ENCODE measurements around the gene MSX1.
"Not testable (repeated sequence)": the region's sequence is repeated elsewhere in the genome, so short reads cannot be mapped to it uniquely, and the experiment has no call there.

Gene MSX1
- 0 to 0.99 (median 0.08) reads per million in 17 experiments for total RNA-seq

DNA sequence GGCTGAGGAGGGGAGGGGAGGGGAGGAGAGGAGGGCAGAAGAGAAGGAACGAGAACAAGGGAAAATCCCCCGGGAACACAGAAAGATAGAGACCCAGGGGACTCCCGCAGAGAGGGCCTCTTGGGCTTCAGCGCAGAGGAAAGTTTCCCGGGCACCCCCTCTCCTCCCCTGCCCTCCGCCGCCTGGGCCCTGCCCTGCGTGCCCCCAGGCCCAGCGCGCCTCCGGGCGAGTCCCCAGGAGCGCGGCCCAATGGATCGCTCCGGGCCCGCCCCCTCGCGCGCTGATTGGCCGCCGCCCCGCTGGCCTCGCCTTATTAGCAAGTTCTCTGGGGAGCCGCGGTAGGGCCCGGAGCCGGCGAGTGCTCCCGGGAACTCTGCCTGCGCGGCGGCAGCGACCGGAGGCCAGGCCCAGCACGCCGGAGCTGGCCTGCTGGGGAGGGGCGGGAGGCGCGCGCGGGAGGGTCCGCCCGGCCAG, at the start of gene MSX1:
TSS of gene MSX1 (plus strand) at position 341 of the 474 bp plus-strand sequence. CDS start 235 bp downstream, outside the sequence.
- peak; percentile 51 to 83 (median 66) for DNase-seq

DNA sequence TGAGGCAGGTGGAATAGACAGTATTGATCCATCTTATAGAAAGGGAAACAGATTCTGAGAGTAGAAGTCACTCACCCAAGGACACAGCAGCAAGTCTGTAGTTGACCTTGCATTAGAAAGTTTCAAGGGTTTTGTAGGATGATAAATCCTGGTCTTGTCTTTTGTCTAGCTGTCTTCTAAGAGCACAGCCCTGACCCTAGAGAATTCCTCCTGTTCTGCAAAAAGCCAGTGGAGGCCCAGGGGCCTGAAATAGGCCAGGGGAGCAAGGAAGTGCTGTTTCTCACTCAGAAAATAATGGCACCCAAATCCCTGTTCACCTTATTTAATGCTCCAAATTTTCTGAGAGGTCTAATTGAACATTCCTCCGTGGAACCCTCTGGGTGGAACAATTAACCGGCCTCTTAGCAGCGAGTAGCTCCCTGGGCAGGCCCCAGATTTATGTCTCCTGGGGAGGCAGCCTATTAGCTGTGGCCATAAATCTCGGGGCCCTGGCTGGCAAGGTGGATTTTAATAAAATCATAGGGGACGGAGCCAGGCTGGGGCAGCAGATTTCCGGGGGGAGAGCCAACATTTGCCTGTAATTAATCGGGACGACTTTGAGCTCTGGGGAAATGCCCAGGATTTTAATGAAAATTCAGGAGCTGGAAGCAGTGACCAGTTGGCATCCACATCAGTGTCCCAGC, 49.2 kb upstream of the MSX1 start:
- DNase-seq = no peak

DNA sequence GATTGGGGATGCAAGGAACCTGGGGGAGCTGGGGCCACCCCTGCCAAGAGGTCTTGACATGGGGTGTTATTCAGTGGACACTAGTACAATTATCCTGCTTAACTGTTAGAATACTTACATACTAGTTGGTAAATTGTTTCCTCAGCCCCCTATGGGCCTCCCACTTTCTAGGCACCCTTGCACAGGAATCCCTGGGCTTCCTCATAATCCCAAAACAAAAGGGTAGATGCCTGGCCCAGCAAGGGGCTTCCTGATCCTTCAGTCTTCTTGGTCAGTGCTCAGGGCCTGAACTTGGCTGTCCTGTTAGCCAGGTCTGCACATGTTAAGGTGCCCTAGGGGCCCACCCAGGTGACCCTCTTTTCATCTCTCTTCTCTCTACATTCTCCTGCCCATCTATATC, 48.7 kb upstream of the MSX1 start:
- DNase-seq = no peak

DNA sequence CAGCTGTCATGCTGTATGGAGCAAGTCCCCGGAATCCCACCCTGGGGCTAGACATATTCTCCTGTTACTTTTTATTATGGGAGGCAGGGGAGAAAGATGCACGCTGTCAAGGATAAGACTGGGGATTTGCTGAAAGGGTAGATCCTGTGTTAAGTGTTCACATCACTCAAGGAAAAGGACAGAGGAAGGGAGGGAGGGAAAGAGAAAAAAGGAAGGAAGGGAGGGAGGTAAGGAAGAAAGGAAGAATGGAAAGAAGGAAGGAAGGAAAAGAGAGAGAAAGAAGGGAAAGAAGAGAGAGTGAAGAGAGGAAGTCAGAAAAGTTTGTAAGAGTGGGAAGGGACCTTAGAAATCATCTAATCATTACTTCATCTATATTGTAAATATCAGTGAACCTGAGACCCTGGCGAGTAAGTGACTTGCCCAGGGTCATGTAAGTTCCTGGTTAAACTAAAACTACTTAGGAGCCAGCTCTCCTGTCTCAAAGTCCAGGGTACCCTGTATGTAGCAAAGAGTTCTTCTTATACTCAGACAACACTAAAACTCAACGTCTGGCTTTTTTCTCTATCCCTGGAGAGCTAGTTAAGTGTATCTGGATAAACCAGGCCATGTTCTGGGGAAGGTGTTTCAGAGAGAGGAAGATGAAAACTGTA, 47.2 kb upstream of the MSX1 start:
- DNase-seq = no peak

DNA sequence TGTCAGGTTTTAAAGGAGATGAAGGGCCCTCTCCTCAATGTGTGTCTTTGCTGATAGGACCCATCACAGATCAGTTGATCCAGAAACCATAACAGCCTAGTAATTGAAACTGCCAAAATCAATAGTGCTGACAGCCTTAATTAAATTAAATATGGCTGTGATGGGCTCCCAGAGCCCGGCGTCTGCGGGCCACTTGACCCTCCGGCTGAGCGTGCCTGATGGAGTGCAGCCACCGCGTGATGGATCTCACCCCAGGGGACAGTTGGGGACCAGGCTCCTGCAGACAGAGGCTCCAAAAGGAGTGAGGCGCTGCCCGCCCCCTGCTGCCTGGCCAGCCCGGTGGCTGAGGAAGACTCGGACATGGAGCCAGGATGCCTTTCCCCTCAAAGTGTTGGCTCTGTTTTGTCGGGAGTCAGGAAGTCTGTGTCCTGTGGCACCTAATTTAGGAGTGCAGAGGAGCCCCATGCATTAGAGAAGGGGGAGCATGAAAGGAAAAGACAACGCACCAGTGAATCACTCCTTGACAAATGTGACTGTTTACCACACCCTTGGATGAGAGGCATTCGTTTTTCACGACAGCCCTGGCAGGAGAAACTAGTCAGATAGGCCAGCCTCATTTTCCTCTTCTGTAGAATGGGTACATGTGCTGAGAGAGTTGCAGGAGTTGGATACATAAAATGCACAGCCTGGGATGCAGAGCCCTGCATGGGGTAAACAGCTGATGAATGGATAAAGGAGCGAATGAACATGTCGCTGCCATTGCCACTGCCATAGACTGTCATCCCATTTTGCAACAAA, 40.9 kb upstream of the MSX1 start:
- no peak for DNase-seq

DNA sequence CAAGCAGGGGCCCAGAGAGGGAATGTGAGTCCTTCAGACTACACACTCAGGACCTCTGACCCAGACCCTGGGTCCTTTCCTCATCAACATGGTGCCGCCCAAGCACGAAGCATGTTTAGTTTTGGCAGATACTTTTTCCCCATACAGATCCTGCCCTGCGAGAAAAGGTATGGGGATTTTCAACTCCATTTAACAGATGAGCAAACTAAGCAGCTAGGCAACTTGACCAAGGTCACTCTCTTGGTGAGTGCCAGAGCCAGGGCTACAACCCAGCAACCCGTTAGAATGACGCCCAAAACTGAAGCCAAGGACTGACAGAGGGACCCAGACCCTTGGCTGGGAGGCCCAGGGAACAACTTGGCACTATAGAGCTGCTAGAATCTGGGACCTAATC, 40.3 kb upstream of the MSX1 start:
- DNase-seq = no peak

DNA sequence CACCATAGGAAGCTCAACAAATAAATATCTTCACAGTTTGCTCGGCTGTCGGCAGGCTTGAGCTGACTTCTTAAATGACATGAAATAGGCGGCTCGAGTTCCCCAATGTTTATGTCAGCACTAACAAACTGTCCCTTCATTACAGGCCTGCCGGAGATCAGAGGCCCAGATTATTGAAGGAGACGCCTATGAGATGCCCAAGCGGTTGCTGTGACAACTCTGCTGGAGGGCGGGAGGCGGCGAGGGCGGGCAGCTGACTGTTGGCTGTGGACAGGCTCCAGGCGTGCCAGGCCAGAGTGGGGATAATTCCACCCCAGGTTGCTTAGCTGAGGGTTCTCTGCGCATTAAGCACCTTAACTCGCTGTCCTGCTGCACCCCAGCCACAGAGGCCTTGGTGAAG, 39.2 kb upstream of the MSX1 start:
- DNase-seq = no peak

DNA sequence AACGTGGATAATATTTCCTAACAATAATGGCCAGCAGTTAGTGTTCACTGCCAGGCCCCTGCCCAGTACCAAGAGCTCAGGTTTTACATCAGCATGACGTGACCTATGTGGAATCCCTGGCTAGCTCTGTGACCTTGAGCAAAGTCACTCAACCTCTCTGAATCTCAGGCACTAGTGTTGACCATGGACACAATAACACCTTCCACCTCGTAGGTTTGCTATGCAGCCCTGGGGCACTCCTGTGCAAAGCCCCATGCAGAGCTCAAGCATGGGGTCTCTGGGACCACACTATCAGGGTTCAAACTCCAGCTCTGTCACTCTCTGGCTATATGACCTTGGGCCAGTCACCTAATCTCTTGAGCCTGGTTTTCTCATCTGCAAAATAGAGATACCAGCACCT, 38.7 kb upstream of the MSX1 start:
- no peak for DNase-seq

DNA sequence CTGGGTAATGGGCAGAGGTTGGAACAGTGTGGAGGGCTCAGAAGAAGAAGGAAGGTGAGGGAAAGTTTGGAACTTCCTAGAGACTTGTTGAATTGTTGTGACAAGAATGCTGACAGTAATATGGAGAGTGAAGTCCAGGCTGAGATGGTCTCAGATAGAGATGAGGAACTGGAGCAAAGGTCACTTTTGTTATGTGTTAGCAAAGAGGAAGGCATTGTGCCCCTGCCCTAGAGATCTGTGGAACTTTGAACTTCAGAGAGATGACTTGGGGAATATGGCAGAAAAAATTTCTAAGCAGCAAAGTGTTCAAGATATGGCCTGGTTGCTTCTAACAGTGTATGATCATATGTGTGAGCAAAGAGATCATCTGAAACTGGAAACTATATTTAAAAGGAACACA, 37.9 kb upstream of the MSX1 start:
- no peak for DNase-seq

DNA sequence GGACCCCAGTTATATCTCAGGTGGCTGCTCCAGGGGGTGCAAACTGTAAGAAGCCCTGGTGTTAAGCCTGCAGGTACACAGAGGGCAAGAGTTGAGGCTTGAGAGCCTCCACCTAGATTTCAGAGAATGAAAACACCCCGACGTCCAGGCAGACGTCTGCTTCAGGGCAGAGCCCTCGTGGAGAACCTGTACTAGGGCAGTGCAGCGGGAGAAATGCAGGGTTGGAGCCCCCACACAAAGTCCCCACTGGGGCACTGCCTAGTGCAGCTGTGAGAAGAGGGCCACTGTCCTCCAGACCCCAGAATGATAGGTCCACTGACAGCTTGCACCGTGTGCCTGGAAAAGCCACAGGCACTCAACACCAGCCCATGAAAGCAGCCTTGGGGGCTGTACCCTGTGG, 37.2 kb upstream of the MSX1 start:
- not testable (repeated sequence) for DNase-seq

DNA sequence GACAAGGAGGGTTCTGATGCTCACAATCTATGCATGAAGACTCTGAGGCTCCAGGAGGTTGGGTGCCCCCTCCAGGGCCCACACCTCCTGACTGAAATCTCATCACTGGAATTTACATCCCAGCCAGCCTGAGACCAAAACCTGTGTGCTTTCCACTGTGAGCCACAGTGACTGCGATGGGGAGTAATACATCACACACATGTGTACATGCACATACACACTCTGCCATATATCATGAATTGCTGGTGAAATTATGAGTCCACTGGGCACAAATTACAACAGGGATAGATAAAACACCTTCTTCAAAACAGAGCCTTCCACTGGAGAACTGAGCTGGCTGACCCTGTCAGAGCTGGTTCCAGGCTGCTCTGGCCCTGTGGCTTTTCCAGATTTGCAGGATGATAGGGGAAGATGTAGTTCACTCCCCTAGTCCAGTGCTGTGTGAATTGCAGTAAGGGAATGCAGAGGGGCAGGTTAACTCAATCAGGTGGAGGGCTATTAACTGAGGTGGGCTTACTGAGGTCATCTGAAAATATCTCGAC, 35.8 kb upstream of the MSX1 start:
- DNase-seq = no peak

DNA sequence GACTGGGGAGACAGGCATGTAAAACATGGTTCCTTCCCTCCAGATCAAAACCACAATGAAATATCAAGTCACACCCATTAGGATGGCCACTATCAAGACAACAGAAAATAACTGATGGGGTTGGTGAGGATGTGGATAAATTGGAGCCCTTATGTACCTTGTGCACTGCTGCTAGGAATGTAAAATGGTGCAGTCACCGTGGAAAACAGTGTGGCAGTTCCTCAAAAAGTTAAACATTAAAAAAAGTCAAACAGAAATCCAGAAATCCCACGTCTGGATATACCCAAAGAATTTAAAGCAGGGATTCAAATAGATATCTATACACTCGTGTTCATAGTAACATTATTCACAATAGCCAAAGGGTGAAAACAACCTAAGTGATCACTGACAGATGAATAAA, 35.2 kb upstream of the MSX1 start:
- DNase-seq = no peak

DNA sequence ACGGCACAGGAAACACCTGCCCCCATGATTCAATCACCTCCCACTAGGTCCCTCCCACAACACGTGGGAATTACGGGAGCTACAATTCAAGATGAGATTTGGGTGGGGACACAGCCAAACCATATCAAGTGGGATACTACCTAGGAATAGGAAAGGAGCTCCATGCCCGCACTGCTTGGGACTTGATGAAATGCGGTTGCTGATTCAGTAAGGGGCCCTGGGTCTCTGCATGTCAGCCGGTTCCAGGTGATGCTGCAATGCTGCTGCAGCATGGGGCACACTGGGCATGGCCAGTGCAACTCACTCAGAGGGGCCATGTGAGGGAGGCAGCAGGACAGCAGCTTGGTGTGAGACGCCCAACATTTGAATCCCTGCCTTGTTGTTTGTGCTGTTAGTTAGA, 34.0 kb upstream of the MSX1 start:
- DNase-seq = no peak

DNA sequence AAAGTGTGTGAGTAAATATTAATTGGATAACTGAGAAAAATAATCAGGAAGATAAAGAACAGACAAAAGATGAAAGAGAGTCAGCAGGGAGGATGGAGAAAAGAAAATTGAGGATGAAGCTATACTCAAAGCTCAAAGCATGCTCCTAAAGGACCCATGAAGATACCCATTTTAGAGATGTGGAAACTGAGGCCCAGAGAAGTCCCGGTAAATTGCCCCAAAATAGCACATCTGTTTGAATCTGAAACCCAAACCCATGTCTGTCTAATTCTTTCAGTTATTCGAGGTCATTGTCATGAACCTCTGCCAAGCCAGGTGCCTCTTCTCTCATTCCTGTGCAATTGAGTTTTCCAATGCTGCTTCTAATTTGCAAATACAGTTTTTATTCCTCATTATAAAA, 29.6 kb upstream of the MSX1 start:
- no peak for DNase-seq

DNA sequence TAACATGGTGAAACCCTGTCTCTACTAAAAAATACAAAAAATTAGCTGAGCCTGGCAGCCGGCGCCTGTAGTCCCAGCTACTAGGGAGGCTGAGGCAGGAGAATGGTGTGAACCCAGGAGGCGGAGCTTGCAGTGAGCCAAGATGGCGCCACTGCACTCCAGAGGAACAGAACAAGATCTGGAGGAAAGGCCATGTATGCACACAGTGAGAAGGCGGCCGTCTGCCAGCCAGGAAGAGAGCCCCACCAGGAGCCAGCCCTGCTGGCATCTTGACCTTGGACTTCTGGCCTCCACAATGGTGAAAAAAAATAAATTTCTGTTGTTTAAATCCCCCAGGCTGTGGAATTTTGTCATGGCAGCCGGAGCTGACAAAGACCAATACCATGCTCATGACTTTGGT, 28.2 kb upstream of the MSX1 start:
- no peak for DNase-seq

DNA sequence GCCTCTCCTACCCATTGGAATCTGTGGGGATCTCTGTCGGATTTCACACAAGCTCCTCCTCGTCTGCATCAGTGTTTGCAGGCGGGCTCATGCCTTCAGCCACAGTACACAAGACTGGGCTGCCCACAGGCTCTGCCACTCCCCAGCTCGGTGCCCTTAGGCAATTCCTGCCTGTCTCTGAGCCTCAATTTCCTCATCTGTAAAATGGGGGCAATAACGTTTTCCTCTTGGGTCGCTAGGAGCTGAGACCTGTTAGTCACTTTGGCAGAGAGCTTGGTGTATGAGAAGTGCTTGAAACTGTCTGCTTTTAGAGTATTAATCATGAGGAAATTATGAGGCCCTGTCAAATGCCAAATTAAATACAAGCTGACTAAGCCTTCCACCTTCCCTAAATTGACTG, 27.6 kb upstream of the MSX1 start:
- DNase-seq = no peak

DNA sequence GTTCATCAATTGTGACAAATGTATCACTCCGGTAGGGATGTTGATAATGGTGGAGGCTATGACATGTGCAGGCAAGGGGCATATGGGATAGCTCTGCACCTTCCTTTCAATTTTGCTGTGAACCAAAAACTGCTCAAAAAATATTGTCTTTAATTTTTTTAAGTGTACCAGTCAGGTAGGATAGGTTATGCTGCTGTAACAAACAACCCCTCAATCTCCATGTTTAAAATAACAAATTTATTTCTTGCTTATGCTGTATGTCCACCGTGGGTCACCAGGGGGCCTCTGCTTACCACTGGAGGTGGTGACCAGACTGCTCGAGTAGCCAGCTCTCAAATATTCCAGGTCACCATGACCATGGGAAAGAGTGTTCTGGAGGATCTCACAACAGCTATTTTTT, 23.4 kb upstream of the MSX1 start:
- DNase-seq = no peak

DNA sequence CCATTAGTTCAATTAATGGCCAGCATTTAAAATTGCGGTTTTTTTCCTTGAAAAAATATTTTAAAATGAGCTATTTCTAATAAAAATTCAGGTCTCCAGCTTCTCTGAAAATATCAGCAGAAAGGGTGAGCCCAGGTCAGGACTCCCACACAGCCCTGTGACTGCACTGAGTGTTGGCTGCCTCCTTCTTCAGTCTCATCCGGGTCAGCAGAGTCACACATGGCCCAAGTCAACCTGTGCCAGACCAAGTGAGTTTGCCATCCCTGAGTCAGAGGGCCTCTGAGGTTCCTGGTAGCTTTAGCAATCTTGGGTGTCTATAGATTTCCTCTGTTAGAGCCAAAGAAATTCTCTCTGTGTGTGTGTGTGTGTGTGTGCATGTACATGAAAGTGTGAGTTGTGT, 22.1 kb upstream of the MSX1 start:
- DNase-seq = peak in 1 of 4 experiments; percentile 11

DNA sequence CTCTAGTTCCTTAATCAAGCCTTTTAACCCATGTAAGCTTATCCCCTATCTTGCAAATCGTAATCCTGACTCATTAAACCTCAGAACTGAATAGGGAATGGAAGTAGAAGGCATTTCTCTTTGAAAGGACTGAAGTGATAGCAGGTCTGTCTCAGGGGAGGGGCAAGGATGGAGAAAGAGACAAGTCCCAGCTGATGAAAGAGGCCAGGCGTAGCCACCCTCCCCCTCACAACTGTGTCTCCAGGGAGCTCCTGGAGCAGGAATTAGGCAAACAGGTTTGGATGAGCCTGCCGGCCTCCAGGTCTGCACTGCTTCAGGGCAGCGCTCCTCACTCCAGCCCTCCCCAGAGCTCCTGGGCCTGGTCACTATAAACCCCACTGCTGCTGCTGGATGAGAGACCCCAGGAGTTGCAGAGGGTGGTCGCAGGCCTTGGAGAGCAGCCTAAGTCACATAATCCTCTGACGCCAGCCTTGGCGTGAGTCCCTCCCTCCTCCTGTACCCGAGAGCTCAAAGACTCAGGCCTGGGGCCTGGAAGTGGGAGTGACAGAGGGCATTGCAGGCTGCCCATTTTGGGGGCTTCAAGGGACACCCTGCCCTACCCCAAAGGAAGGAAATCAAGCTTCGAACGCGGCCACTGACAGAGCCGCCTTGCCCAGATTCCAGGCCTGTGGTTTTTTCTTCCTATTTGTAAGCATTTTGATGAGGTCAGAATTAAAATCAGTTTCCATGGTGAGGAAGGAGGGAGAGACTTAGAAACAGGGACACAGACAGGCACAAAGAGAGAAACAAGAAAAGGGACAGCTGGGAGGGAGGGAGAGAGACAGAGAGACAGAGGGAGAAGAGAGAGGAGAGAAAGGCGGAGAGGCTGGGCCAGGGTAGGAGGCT, 21.2 kb upstream of the MSX1 start:
- no peak for DNase-seq

DNA sequence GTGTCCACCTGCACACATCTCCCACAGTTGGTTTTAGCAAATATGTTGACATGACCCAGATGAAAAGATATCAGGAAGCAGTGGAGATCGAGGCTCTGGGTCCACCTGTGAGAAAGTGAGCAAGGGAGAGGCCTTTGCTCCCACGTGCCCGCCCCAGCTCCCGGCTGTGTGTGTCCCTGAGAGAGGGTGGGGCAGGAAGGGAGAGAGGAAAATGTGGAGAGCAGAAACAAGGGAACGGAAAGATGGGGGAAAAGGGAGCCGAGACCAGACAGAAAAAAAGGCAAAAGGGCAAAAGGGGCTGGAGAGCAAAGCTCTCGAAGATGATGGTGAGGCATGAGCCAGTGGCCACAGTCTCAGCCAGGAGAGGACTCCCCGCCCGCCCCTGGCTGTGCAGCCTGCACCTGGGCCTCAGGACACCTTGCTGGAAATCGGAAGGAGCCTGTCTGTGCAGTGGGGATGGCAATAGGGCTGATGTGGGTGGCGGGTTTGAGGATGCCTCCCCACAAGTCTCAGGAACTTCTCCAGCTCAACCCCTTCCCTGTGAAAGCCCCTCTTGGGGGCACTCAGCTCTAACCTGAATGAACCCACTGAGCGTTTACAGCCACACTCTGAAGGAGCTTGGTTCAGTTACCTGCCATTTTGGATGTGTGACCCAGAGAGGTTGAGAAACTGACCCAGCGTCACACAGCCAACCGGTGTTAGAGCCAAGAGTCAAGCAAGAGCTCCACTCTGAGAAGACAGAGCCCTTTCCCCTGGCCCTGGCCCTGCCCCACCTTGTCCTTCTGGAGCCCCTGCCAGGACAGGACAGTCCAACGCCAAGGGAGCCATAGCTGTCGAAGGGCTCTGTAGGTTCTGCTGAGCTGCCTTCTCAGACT, 20.3 kb upstream of the MSX1 start:
- DNase-seq = no peak

DNA sequence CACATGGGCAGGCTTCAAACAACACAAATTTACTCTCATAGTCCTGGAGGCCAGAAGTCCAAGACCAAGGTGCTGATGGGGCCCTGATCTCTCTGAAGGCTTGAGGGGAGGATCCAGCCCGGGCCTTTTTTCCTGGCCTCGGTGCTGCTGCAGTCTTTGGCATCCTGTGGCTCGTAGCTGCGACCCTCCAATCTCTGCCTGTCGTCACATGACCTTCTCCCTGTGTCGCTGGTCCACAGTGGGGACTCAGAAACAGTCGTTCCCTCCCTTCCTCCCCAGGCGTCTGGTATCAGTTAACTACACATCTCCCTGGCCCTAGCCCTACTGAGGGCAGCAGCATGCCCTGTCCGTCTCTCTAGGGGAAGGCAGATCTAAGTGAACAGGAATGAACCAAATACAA, 19.1 kb upstream of the MSX1 start:
- no peak for DNase-seq

Measured in suppressor macrophage (primary cell).